ENCODE data around the gene CRYBA2.

CRYBA2 gene

DNA sequence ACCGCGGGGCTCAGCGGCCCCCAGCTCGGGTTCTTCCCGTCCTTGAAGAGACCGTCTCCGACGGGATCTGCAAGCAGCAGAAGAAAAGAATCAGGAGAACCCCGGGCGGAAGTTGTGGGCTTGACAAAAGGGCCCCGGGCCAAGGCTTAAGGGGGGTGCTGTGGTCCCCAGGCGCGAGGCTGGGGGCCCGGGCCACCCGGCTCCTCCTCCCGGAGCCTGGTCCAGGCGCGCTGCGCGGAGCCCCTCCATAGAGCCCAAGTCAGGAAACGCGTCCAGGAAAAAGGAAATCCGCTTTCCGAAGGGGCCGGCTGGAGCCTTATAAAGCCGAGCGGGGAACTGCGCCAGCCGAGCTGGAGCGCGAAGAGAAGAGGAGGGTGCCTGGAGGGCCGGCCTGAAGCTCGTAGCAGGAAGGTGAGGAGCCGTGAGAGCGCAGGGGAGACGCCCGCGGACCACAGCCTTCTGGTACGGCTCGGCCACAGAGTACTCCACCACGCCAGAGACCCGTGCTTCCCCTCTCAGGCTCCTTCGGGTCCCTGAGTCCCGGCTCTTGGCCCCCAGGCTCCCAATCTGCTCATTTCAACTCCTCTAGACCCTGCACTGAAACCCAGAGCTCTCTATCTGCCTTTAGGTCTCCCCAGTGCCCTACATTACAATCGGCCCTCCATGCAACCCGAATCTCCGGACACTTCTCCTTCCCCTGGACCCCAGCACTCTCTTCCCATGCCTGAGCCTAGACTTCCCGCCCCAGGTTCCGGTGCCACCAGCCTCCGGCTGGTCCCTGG is 8.8 kb downstream of the CRYBA2 start:
- H3F3A ChIP-seq (ENCODE audit: insufficient read depth, low read length), result no peaks in the 10 kb centered on the region
- no peaks in the 10 kb centered on the region for H4K20me1 ChIP-seq (ENCODE audit: insufficient read depth, low read length)
- no peaks in the 10 kb centered on the region for H3K4me1 ChIP-seq (ENCODE audit: insufficient read depth, low read length, severe bottlenecking)
- no peak overlapping the region for H3K4me3 ChIP-seq (ENCODE audit: low read depth, low read length, poor library complexity, severe bottlenecking)
- H3K27ac ChIP-seq (ENCODE audit: low read depth, low read length, poor library complexity, severe bottlenecking), result no peak overlapping the region
- H3K9ac ChIP-seq (ENCODE audit: low read length), result no peak overlapping the region
- no peak overlapping the region for H3K4me2 ChIP-seq (ENCODE audit: low read length)
- no peaks in the 10 kb centered on the region for H3K27me3 ChIP-seq (ENCODE audit: insufficient read depth, low read length)
- H3K36me3 ChIP-seq (ENCODE audit: insufficient read depth, low read length), result no peaks in the 10 kb centered on the region
- H3K79me2 ChIP-seq (ENCODE audit: insufficient read depth, low read length), result no peaks in the 10 kb centered on the region
- no peaks in the 10 kb centered on the region for H3K9me2 ChIP-seq (ENCODE audit: low read depth, low read length)
- H3K9me3 ChIP-seq (ENCODE audit: low read length), result no peaks in the 10 kb centered on the region
- H2AFZ ChIP-seq (ENCODE audit: low read length), result no peak overlapping the region
- TF ChIP-seq EZH2 (IDR thresholded peaks at IDR 0.05; ENCODE audit: borderline replicate concordance, low read length) (no peak), CTCF (IDR thresholded peaks at IDR 0.05; ENCODE audit: low read length) (no peak)

GRCh38 chr2:218983934-218984238 is 9.3 kb downstream of the CRYBA2 start:
- no peak for TF ChIP-seq CTCF (IDR thresholded peaks at IDR 0.05; ENCODE audit: low read length)
- TF ChIP-seq EZH2 (IDR thresholded peaks at IDR 0.05; ENCODE audit: borderline replicate concordance, low read length), result no peak
- H3K36me3 ChIP-seq (ENCODE audit: insufficient read depth, low read length), result no peaks in the 10 kb centered on the region
- H3K27me3 ChIP-seq (ENCODE audit: insufficient read depth, low read length), result no peaks in the 10 kb centered on the region
- H2AFZ ChIP-seq (ENCODE audit: low read length), result no peak overlapping the region
- no peak overlapping the region for H3K27ac ChIP-seq (ENCODE audit: low read depth, low read length, poor library complexity, severe bottlenecking)
- H3K4me3 ChIP-seq (ENCODE audit: low read depth, low read length, poor library complexity, severe bottlenecking), result no peak overlapping the region
- no peaks in the 10 kb centered on the region for H4K20me1 ChIP-seq (ENCODE audit: insufficient read depth, low read length)
- H3K4me2 ChIP-seq (ENCODE audit: low read length), result no peak overlapping the region
- H3K9me3 ChIP-seq (ENCODE audit: low read length), result no peaks in the 10 kb centered on the region
- H3K9me2 ChIP-seq (ENCODE audit: low read depth, low read length), result no peaks in the 10 kb centered on the region
- no peaks in the 10 kb centered on the region for H3F3A ChIP-seq (ENCODE audit: insufficient read depth, low read length)
- no peak overlapping the region for H3K9ac ChIP-seq (ENCODE audit: low read length)
- H3K4me1 ChIP-seq (ENCODE audit: insufficient read depth, low read length, severe bottlenecking), result no peaks in the 10 kb centered on the region
- H3K79me2 ChIP-seq (ENCODE audit: insufficient read depth, low read length), result no peaks in the 10 kb centered on the region

- Histone ChIP-seq H3K9me3 (ENCODE audit: low read length) (no peaks in the 10 kb centered on the region), H3K4me1 (ENCODE audit: insufficient read depth, low read length, severe bottlenecking) (no peaks in the 10 kb centered on the region), H3K9me2 (ENCODE audit: low read depth, low read length) (no peaks in the 10 kb centered on the region), H3K4me2 (ENCODE audit: low read length) (no peak overlapping the region), H2AFZ (ENCODE audit: low read length) (no peak overlapping the region), H3K36me3 (ENCODE audit: insufficient read depth, low read length) (no peaks in the 10 kb centered on the region), H3K79me2 (ENCODE audit: insufficient read depth, low read length) (no peaks in the 10 kb centered on the region), H3K27me3 (ENCODE audit: insufficient read depth, low read length) (no peaks in the 10 kb centered on the region), H3K9ac (ENCODE audit: low read length) (no peak overlapping the region), H3F3A (ENCODE audit: insufficient read depth, low read length) (no peaks in the 10 kb centered on the region), H3K27ac (ENCODE audit: low read depth, low read length, poor library complexity, severe bottlenecking) (no peak overlapping the region), H4K20me1 (ENCODE audit: insufficient read depth, low read length) (no peaks in the 10 kb centered on the region), H3K4me3 (ENCODE audit: low read depth, low read length, poor library complexity, severe bottlenecking) (no peak overlapping the region)
- TF ChIP-seq CTCF (IDR thresholded peaks at IDR 0.05; ENCODE audit: low read length), result no peak
- no peak for TF ChIP-seq EZH2 (IDR thresholded peaks at IDR 0.05; ENCODE audit: borderline replicate concordance, low read length)
These were observed 9.8 kb downstream of the CRYBA2 start for GRCh38 chr2:218983263-218983933.

Measured in OCI-LY1 (cell line).